SJSA1 (cell line): ENCODE data around the gene NLN. TPM values are rescaled to one million over a fixed set of nuclear protein-coding genes. Genes with fewer than 3 reads are reported as not detected.
A peak's percentile ranks its signal among the peaks of the same experiment; 100 is the strongest.
"Not testable (repeated sequence)": the region's sequence is repeated elsewhere in the genome, so short reads cannot be mapped to it uniquely, and the experiment has no call there.

ENCODE experiments used
- DNase-seq, 2 experiments: peaks; one replicate each; pipeline ENCODE4 v3.0.0-alpha.2; 2015 to 2020; ENCODE audit warnings: low spot score in 2 of 2, low read depth in 1 of 2
- H3K27ac ChIP-seq: fragments of 250-450 bp; sonication (Bioruptor Pico); 2 replicates; pipeline ENCODE4 v1.5.1; 2020; ENCODE audit warnings: mild to moderate bottlenecking, moderate library complexity
- H3K27me3 ChIP-seq: fragments of 250-450 bp; sonication (Bioruptor Pico); replicated peaks from 2 replicates; pipeline ENCODE4 v1.5.1; 2020; ENCODE audit warnings: mild to moderate bottlenecking, moderate library complexity
- H3K36me3 ChIP-seq: fragments of 250-450 bp; sonication (Bioruptor Pico); 2 replicates; pipeline ENCODE4 v1.5.1; 2020; ENCODE audit warnings: mild to moderate bottlenecking
- H3K4me1 ChIP-seq: fragments of 250-450 bp; sonication (Bioruptor Pico); replicated peaks from 2 replicates; pipeline ENCODE4 v1.6.1; 2021; ENCODE audit warnings: mild to moderate bottlenecking
- H3K4me3 ChIP-seq: fragments of 250-450 bp; sonication (Bioruptor Pico); 2 replicates; pipeline ENCODE4 v1.5.1; 2020; ENCODE audit warnings: mild to moderate bottlenecking
- H3K9me3 ChIP-seq: fragments of 250-450 bp; sonication (Bioruptor Pico); replicated peaks from 2 replicates; pipeline ENCODE4 v1.5.1; 2020; ENCODE audit warnings: mild to moderate bottlenecking
- total RNA-seq: library from RNA; depleted of rRNA; stranded (reverse); fragments of >200 nt; shearing (Covaris generic); gene quantifications from 2 replicates; pipeline ENCODE4 v1.2.3, GENCODE V29; 2014

Gene NLN
- total RNA-seq, 1 experiment from 2014 or later = 32.4 TPM

GRCh38 chr5:65849918-65850317 is 127.9 kb downstream of the NLN start:
- H3K27me3 ChIP-seq, H3K9me3 ChIP-seq, DNase-seq, H3K4me3 ChIP-seq, H3K36me3 ChIP-seq, H3K27ac ChIP-seq, H3K4me1 ChIP-seq: not testable (repeated sequence)

GRCh38 chr5:65854925-65855324 is 132.9 kb downstream of the NLN start:
- no peak overlapping the region for H3K4me3 ChIP-seq
- H3K36me3 ChIP-seq = no peaks in the 10 kb centered on the region
- DNase-seq = no peak
- no peaks in the 10 kb centered on the region for H3K9me3 ChIP-seq
- no peak overlapping the region for H3K27ac ChIP-seq
- H3K4me1 ChIP-seq = peaks cover 16% of the 10 kb centered on the region
- no peaks in the 10 kb centered on the region for H3K27me3 ChIP-seq

DNA sequence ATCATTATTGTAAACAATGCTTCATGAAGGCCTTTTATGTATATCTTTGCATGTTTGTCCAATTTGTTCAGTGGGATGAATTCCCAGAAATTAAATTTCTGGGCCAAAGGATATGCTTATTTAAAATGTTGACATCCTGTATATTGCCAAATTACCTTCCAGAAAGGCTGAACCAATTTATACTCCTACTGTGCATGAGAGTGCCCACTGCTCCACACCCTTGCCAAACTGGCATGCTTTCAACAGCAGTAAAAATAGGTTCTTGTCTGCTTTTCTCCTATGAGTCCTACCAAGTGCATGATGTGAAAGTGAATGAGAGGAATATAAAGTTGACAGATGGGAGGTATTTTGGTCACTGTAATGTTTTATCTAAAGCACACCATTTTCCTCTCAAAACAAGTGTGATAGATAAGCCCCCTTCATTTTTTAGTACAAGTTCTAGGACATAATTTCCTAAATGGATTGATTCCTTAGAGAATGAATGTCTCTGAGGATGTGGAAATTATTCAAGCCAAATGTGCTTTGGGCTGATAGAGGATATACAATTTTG is 133.8 kb downstream of the NLN start:
- no peak overlapping the region for H3K4me3 ChIP-seq
- no peak overlapping the region for H3K27ac ChIP-seq
- no peaks in the 10 kb centered on the region for H3K9me3 ChIP-seq
- DNase-seq = no peak
- no peaks in the 10 kb centered on the region for H3K36me3 ChIP-seq
- no peaks in the 10 kb centered on the region for H3K27me3 ChIP-seq
- peaks cover 25% of the 10 kb centered on the region for H3K4me1 ChIP-seq

GRCh38 chr5:65856520-65856919 is 134.5 kb downstream of the NLN start:
- Histone ChIP-seq H3K4me3 (no peak overlapping the region), H3K4me1 (peaks cover 32% of the 10 kb centered on the region), H3K27ac (no peak overlapping the region), H3K36me3 (no peaks in the 10 kb centered on the region), H3K9me3 (no peaks in the 10 kb centered on the region), H3K27me3 (no peaks in the 10 kb centered on the region)
- DNase-seq = no peak

DNA sequence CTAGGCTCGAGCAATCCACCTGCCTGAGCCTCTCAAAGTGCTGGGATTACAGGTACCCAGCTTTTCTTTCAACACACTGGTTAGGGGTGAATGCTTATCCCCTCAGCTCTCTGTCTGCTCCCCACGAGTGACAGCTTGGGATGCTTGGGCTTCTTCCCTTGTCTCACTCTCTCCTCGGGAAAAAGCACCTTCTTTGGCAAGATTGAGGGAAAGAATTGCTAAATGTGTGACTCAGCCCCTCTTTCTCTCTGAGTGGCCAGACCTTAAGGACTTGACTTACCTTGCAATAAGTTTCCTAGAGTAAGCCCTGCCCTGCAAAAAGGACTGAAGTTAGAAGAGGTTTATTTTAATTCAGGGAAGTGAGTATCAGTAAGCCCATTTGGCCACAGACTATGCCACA is 136.3 kb downstream of the NLN start:
- H3K4me3 ChIP-seq = no peak overlapping the region
- no peaks in the 10 kb centered on the region for H3K36me3 ChIP-seq
- DNase-seq = no peak
- peaks cover 45% of the 10 kb centered on the region for H3K4me1 ChIP-seq
- no peaks in the 10 kb centered on the region for H3K9me3 ChIP-seq
- H3K27me3 ChIP-seq = no peaks in the 10 kb centered on the region
- H3K27ac ChIP-seq = no peak overlapping the region

- peak; percentile 96 to 99 for DNase-seq
- H3K27ac ChIP-seq = peak overlapping the region; percentile 98
- no peaks in the 10 kb centered on the region for H3K27me3 ChIP-seq
- no peaks in the 10 kb centered on the region for H3K9me3 ChIP-seq
- no peak overlapping the region for H3K4me3 ChIP-seq
- H3K36me3 ChIP-seq = no peaks in the 10 kb centered on the region
- H3K4me1 ChIP-seq = peaks cover 62% of the 10 kb centered on the region
Observed at GRCh38 chr5:65861830-65862241, 139.8 kb downstream of the NLN start.

- Histone ChIP-seq H3K4me3 (no peak overlapping the region), H3K4me1 (peaks cover 68% of the 10 kb centered on the region), H3K27me3 (no peaks in the 10 kb centered on the region), H3K9me3 (no peaks in the 10 kb centered on the region), H3K27ac (peak overlapping the region; percentile 98), H3K36me3 (no peaks in the 10 kb centered on the region)
- no peak for DNase-seq
Observed at GRCh38 chr5:65862384-65862783, 140.4 kb downstream of the NLN start.

GRCh38 chr5:65863747-65864146 is 141.7 kb downstream of the NLN start:
- Histone ChIP-seq H3K27ac (peak overlapping the region; percentile 98; the same call in 1 of the 2 replicates), H3K9me3 (no peaks in the 10 kb centered on the region), H3K36me3 (no peaks in the 10 kb centered on the region), H3K4me1 (peaks cover 75% of the 10 kb centered on the region), H3K4me3 (no peak overlapping the region), H3K27me3 (no peaks in the 10 kb centered on the region)
- no peak for DNase-seq

- Histone ChIP-seq H3K4me3 (no peak overlapping the region), H3K36me3 (no peaks in the 10 kb centered on the region), H3K27ac (peak overlapping the region; percentile 77), H3K27me3 (no peaks in the 10 kb centered on the region), H3K4me1 (peaks cover 72% of the 10 kb centered on the region), H3K9me3 (no peaks in the 10 kb centered on the region; the same call in 1 of the 2 replicates)
- DNase-seq = no peak
Observed at GRCh38 chr5:65866837-65867521, 145.0 kb downstream of the NLN start.

DNA sequence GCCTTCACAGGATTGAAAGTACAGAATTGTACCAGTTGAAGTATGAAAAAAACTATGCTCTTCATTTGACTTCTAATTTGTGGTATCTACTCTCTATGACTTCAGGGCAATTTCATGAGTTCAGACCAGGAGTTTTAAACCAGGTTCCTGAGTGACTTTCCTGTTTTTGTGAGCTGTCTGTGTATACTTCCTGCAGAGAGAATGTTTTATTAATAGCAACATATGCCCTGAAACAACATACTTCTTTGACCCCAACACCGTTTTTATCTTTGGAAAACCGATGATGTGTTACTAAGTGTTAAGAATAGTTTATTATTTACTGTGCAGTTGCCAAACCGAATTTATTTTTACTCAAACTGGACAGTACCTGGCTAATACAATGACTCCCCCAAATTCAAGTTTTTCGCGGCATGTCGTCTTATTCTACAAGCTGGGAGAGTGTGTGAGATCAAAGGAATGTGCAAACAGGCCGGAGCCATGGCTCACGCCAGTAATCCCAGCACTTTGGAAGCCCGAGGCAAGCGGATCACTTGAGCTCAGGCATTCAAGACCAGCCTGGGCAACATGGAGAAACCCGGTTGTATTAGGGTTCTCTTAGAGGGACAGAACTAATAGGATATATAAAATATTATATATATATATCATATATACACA is 145.7 kb downstream of the NLN start:
- peaks cover 67% of the 10 kb centered on the region for H3K4me1 ChIP-seq
- no peaks in the 10 kb centered on the region for H3K27me3 ChIP-seq
- no peaks in the 10 kb centered on the region; the same call in 1 of the 2 replicates for H3K9me3 ChIP-seq
- no peaks in the 10 kb centered on the region for H3K36me3 ChIP-seq
- peak overlapping the region; percentile 77 for H3K27ac ChIP-seq
- H3K4me3 ChIP-seq = no peak overlapping the region
- DNase-seq = peak; percentile 66 to 75

GRCh38 chr5:65868509-65868908 is 146.5 kb downstream of the NLN start:
- Histone ChIP-seq H3K27me3 (no peaks in the 10 kb centered on the region), H3K4me1 (peaks cover 64% of the 10 kb centered on the region), H3K4me3 (no peak overlapping the region), H3K36me3 (no peaks in the 10 kb centered on the region), H3K27ac (peak overlapping the region; percentile 77), H3K9me3 (no peaks in the 10 kb centered on the region; the same call in 1 of the 2 replicates)
- DNase-seq = peak; percentile 54 to 75

- Histone ChIP-seq H3K4me1 (peaks cover 55% of the 10 kb centered on the region), H3K27me3 (no peaks in the 10 kb centered on the region), H3K9me3 (no peaks in the 10 kb centered on the region; the same call in 1 of the 2 replicates), H3K36me3 (no peaks in the 10 kb centered on the region), H3K27ac (peak overlapping the region; percentile 62), H3K4me3 (no peak overlapping the region)
- DNase-seq = peak; percentile 69 to 82
Observed at GRCh38 chr5:65871182-65871581, 149.2 kb downstream of the NLN start.

- not testable (repeated sequence) for DNase-seq
- peak overlapping the region; percentile 62 for H3K27ac ChIP-seq
Observed at GRCh38 chr5:65871776-65872175, 149.8 kb downstream of the NLN start.

GRCh38 chr5:65873181-65873750 is 151.3 kb downstream of the NLN start:
- Histone ChIP-seq H3K4me3 (no peak overlapping the region), H3K9me3 (peaks cover 10% of the 10 kb centered on the region), H3K4me1 (peaks cover 40% of the 10 kb centered on the region), H3K27me3 (no peaks in the 10 kb centered on the region), H3K27ac (no peak overlapping the region), H3K36me3 (no peaks in the 10 kb centered on the region)
- DNase-seq = peak in 1 of 2 experiments; percentile 22

More at GRCh38 chr5:65871776-65872175, 149.8 kb downstream of the NLN start:
- H3K4me1 ChIP-seq = peaks cover 53% of the 10 kb centered on the region
- H3K27me3 ChIP-seq, H3K36me3 ChIP-seq, H3K4me3 ChIP-seq, H3K9me3 ChIP-seq: not testable (repeated sequence)
